Cardiac septum (tissue), 1 donor: ENCODE data around the gene GPR34. TPM values are rescaled to one million over a fixed set of nuclear protein-coding genes. Genes with fewer than 3 reads are reported as not detected.

Experiments used
- DNase-seq: peaks from one replicate; pipeline ENCODE4 v3.0.0-alpha.2; 2020; ENCODE audit warnings: low spot score
- intact Hi-C: fragments of 100-400 bp; cut with DNase I; formaldehyde crosslinking; loops from one replicate; pipeline ENCODE4 v1.14.0; 2022
- total RNA-seq: library from RNA; stranded (reverse); fragmentation: NEBNext Ultra II Directional; extraction: Animal tissue kit (Norgen Biotek cat#: 25700); gene quantifications from one replicate; pipeline ENCODE4 v1.2.1, GENCODE V29; 2021
- donor health status: DM: no; HTN: no; CAD: no.

Gene GPR34
- total RNA-seq, 1 donor from 2014 or later = 2.0 TPM

DNA sequence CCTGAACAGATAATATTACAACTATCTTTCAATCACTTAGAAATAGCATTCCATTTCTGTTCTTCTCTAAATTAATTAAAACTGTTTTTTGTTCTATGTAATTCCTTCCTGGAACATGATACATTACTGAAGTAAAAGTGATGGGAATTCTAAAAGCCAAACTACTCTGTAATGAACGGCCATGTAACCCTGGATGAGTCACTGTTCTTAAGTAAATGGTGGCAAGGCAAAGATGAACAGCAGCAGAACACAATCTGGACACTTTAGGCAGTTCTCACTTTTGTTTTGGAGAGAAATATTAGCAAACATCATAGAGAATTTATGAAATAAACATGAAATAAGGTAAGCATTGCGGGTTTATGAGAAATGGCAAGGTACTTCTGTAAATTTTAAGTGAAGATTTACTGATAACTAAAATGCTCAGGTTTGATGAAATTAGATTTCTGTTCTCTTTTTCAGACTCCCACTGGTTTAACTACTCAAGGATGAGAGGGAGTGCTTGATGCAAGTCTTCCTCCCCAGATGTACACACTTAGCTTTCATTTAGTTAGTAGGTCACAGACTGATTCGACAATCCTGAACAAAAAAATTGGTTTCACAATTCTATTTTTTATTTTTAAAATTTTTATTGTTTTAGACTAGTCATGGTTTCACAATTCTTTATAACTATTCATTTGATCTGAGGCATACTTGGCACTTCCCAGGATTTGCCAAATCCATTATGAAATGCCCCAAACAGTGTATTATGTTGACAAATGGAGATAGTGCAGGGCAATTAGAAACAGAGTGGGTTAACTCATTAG lies 34.2 kb downstream of the GPR34 start:
- DNase-seq = no peak
- intact Hi-C loops = no loop called here

- DNase-seq = no peak
- intact Hi-C loops = no loop called here
Measured at GRCh38 chrX:41723826-41724225, 35.1 kb downstream of the GPR34 start, which contains the start of gene GPR82. Gene GPR82, plus strand, starts transcription at chrX:41724181. Its CDS starts 2,846 bp downstream, at chrX:41727027.

GRCh38 chrX:41728125-41728524 lies 39.4 kb downstream of the GPR34 start:
- intact Hi-C loops = no loop called here
- DNase-seq = no peak

GRCh38 chrX:41730081-41730480 lies 41.3 kb downstream of the GPR34 start:
- intact Hi-C loops = no loop called here

GRCh38 chrX:41732260-41732659 lies 43.5 kb downstream of the GPR34 start:
- no peak for DNase-seq
- intact Hi-C loops = no loop called here

More at GRCh38 chrX:41730081-41730480, 41.3 kb downstream of the GPR34 start:
- DNase-seq = no peak

DNA sequence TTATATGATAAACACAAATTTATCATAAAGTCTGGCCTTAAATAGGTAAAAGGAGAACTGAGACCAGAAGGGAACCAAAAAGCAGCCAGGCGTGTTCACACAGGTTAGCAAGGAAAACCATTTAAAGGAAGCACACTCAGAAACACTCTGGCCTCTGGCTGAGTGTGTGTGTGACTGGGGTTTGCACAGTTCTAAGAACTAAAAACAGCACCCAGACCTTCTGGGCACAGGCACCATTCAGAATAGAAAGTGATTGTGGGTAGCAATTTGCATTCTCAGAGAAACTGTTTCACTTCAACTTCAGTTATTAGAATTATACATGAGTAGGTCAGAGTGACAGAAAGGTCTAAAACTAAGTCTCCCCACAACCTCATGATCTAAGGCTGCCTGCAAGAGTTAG lies 45.2 kb downstream of the GPR34 start:
- no peak for DNase-seq
- intact Hi-C loops = no loop called here

DNA sequence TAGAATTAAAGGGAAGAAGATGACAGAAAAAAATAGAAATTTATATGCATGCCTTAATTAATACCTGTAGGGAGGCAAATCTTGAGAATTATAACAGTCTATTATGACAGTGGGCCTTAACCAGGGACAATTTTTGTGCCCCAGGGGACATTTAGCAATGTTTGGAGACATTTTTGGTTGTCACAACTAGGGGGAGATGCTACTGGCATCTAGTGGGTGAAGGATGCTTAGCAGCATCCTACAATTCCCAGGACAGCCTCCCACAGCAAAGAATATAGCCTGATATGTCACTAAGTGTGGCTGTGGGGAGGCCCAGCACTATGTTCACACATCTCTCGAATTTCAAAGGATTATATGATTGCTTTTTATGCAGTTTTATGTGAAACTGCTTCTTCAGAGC lies 45.8 kb downstream of the GPR34 start:
- DNase-seq = no peak
- intact Hi-C loops = no loop called here

- no peak for DNase-seq
- intact Hi-C loops = no loop called here
Measured at GRCh38 chrX:41737065-41737464, 48.3 kb downstream of the GPR34 start.

GRCh38 chrX:41739871-41740270 lies 51.1 kb downstream of the GPR34 start:
- intact Hi-C loops = no loop called here
- DNase-seq = no peak

Other genes with a start within 250 kb of the GPR34 start
- not detected for gene NYX, start 241.6 kb upstream of the GPR34 start, total RNA-seq
- not detected for gene GPR82, start 35.2 kb downstream of the GPR34 start, total RNA-seq
- 18.8 TPM for gene CASK, start 234.6 kb downstream of the GPR34 start, total RNA-seq